GM19240 (cell line): ENCODE results near the gene TSPAN9.

Source experiments
- DNase-seq: peaks from one replicate; pipeline ENCODE4 v3.0.0; 2011; ENCODE audit warnings: low spot score; ENCODE audit not compliant: insufficient read length

TSPAN9 gene

GRCh38 chr12:3311027-3311402, 233.8 kb downstream of the TSPAN9 start:
- no peak for DNase-seq

- no peak for DNase-seq
Measured at GRCh38 chr12:3311491-3312103, 234.4 kb downstream of the TSPAN9 start.

- DNase-seq, result no peak
Measured at GRCh38 chr12:3313066-3313465, 235.9 kb downstream of the TSPAN9 start.

GRCh38 chr12:3313675-3314663, 236.8 kb downstream of the TSPAN9 start:
- DNase-seq, result peak; percentile 29

- no peak for DNase-seq
Measured at GRCh38 chr12:3315201-3315661, 238.1 kb downstream of the TSPAN9 start.

GRCh38 chr12:3316776-3317480, 239.7 kb downstream of the TSPAN9 start:
- DNase-seq, result no peak

GRCh38 chr12:3317481-3317815, 240.3 kb downstream of the TSPAN9 start:
- DNase-seq, result no peak

GRCh38 chr12:3317841-3318501, 240.8 kb downstream of the TSPAN9 start:
- no peak for DNase-seq

GRCh38 chr12:3319723-3320492, 242.7 kb downstream of the TSPAN9 start:
- no peak for DNase-seq

- no peak for DNase-seq
Measured at GRCh38 chr12:3320881-3321509, 243.8 kb downstream of the TSPAN9 start.

GRCh38 chr12:3321881-3322280, 244.7 kb downstream of the TSPAN9 start:
- DNase-seq, result no peak

- no peak for DNase-seq
Measured at GRCh38 chr12:3323002-3323685, 246.0 kb downstream of the TSPAN9 start.

- no peak for DNase-seq
Measured at GRCh38 chr12:3325736-3326135, 248.6 kb downstream of the TSPAN9 start.

- no peak for DNase-seq
Measured at GRCh38 chr12:3326156-3326849, 249.1 kb downstream of the TSPAN9 start.

GRCh38 chr12:3326850-3327780, 249.9 kb downstream of the TSPAN9 start:
- DNase-seq, result no peak

GRCh38 chr12:3328081-3328480, 250.9 kb downstream of the TSPAN9 start:
- DNase-seq, result no peak

- no peak for DNase-seq
Measured at GRCh38 chr12:3328571-3328970, 251.4 kb downstream of the TSPAN9 start.

GRCh38 chr12:3329361-3329760, 252.2 kb downstream of the TSPAN9 start:
- no peak for DNase-seq
